HepG2 (cell line): ENCODE measurements around the gene GNAI2. TPM values are rescaled to one million over a fixed set of nuclear protein-coding genes. Genes with fewer than 3 reads are reported as not detected.

Source experiments
- CC2D1A ChIP-seq: sonication (generic); formaldehyde crosslinking; IDR thresholded peaks from 2 replicates; pipeline ENCODE4 v1.8.1; 2023; ENCODE audit warnings: mild to moderate bottlenecking, missing genetic modification reagents
- ELF4 ChIP-seq: sonication (generic); formaldehyde crosslinking; IDR thresholded peaks from 2 replicates; pipeline ENCODE4 v1.5.0; 2020; ENCODE audit warnings: missing genetic modification reagents, mild to moderate bottlenecking, moderate library complexity, borderline replicate concordance
- EP300 ChIP-seq, 3 experiments: sonication (generic) in 1 of 3; formaldehyde crosslinking in 1 of 3; IDR thresholded peaks; 2 replicates each; pipeline versions ENCODE4 v1.5.1 to v1.6.1; 2011 to 2020; ENCODE audit warnings: low read depth in 2 of 3, low read length in 2 of 3, borderline replicate concordance in 1 of 3, improper control_type of control experiment in 1 of 3, mild to moderate bottlenecking in 1 of 3, missing genetic modification reagents in 1 of 3, moderate library complexity in 1 of 3
- FOXA1 ChIP-seq, 2 experiments: fragments of 450-650 bp in 1 of 2; sonication (generic) in 1 of 2; formaldehyde crosslinking in 1 of 2; IDR thresholded peaks; 2 replicates each; pipeline versions ENCODE4 v1.4.0 to v1.6.1; 2016 to 2020; ENCODE audit warnings: missing genetic modification reagents in 1 of 2
- HDAC1 ChIP-seq: sonication (generic); formaldehyde crosslinking; IDR thresholded peaks from 2 replicates; pipeline ENCODE4 v1.5.1; 2020; ENCODE audit warnings: mild to moderate bottlenecking, missing genetic modification reagents
- HNF4G ChIP-seq, 2 experiments: sonication (generic) in 1 of 2; formaldehyde crosslinking in 1 of 2; IDR thresholded peaks; 2 replicates each; pipeline versions ENCODE4 v1.4.0 to v1.6.1; 2011 to 2020; ENCODE audit warnings: borderline replicate concordance in 2 of 2, low read depth in 2 of 2, mild to moderate bottlenecking in 2 of 2, low read length in 1 of 2, missing genetic modification reagents in 1 of 2, moderate library complexity in 1 of 2
- HNRNPH1 ChIP-seq: fragments of 200-400 bp; formaldehyde crosslinking; optimal IDR thresholded peaks from 2 replicates; pipeline ENCODE3; 2017; ENCODE audit warnings: mild to moderate bottlenecking, low read depth, low read length
- HNRNPUL1 ChIP-seq: fragments of 200-400 bp; formaldehyde crosslinking; IDR thresholded peaks from 2 replicates; pipeline ENCODE4 v1.6.1; 2017; ENCODE audit warnings: low read depth, mild to moderate bottlenecking, low read length, moderate library complexity
- KLF9 ChIP-seq: IDR thresholded peaks from 2 replicates; pipeline ENCODE4 v1.6.1; 2016; ENCODE audit warnings: low read depth
- NFATC3 ChIP-seq: sonication (generic); formaldehyde crosslinking; IDR thresholded peaks from 2 replicates; pipeline ENCODE4 v1.5.1; 2020; ENCODE audit warnings: mild to moderate bottlenecking, missing genetic modification reagents
- PRMT3 ChIP-seq: sonication (generic); formaldehyde crosslinking; IDR thresholded peaks from 2 replicates; pipeline ENCODE4 v1.8.1; 2022; ENCODE audit warnings: low read depth, mild to moderate bottlenecking, moderate library complexity, missing genetic modification reagents, borderline replicate concordance
- RAD21 ChIP-seq: fragments of 450-650 bp; formaldehyde crosslinking; IDR thresholded peaks from 2 replicates; pipeline ENCODE4 v1.5.0; 2020; ENCODE audit warnings: mild to moderate bottlenecking
- REST ChIP-seq, 2 experiments: IDR thresholded peaks; 2 replicates each; pipeline ENCODE4 v1.6.1; 2011 to 2012; ENCODE audit warnings: low read length in 2 of 2, borderline replicate concordance in 1 of 2, low read depth in 1 of 2, mild to moderate bottlenecking in 1 of 2, moderate library complexity in 1 of 2
- SATB2 ChIP-seq: sonication (generic); formaldehyde crosslinking; IDR thresholded peaks from 2 replicates; pipeline ENCODE4 v1.5.0; 2020; ENCODE audit warnings: missing genetic modification reagents
- SOX13 ChIP-seq, 3 experiments: fragments of 450-650 bp in 1 of 3; sonication (generic) in 1 of 3; formaldehyde crosslinking in 1 of 3; IDR thresholded peaks in 2 of 3; conservative IDR thresholded peaks in 1 of 3; 2 replicates each; pipeline versions ENCODE4 v1.5.0 to v1.6.1; 2016 to 2020; ENCODE audit warnings: antibody characterized with exemption in 1 of 3, mild to moderate bottlenecking in 1 of 3, missing compliant biosample characterization in 1 of 3, missing genetic modification reagents in 1 of 3, moderate library complexity in 1 of 3
- TBL1XR1 ChIP-seq: fragments of 150-350 bp; IDR thresholded peaks from 2 replicates; pipeline ENCODE4 v1.6.1; 2014; ENCODE audit warnings: borderline replicate concordance, low read length; ENCODE audit not compliant: partially characterized antibody
- TCF7L2 ChIP-seq: IDR thresholded peaks from 2 replicates; pipeline ENCODE4 v1.6.1; 2011; ENCODE audit warnings: mild to moderate bottlenecking, low read depth, low read length, moderate library complexity
- TFDP1 ChIP-seq: IDR thresholded peaks from 2 replicates; pipeline ENCODE4 v1.6.1; 2016; ENCODE audit warnings: missing compliant biosample characterization, missing genetic modification reagents, borderline replicate concordance
- THAP11 ChIP-seq: IDR thresholded peaks from 2 replicates; pipeline ENCODE4 v1.6.1; 2016; ENCODE audit warnings: missing biosample characterization, missing genetic modification reagents
- ZNF432 ChIP-seq: sonication (generic); formaldehyde crosslinking; IDR thresholded peaks from 2 replicates; pipeline ENCODE4 v1.5.0; 2020; ENCODE audit warnings: missing genetic modification reagents, mild to moderate bottlenecking, borderline replicate concordance
- ZNF44 ChIP-seq: sonication (generic); formaldehyde crosslinking; IDR thresholded peaks from 2 replicates; pipeline ENCODE4 v1.5.1; 2020; ENCODE audit warnings: mild to moderate bottlenecking, missing genetic modification reagents
- ZNF564 ChIP-seq: sonication (generic); formaldehyde crosslinking; IDR thresholded peaks from 2 replicates; pipeline ENCODE4 v1.8.1; 2023; ENCODE audit warnings: mild to moderate bottlenecking, missing genetic modification reagents
- polyA plus RNA-seq, 8 experiments: library from polyadenylated mRNA; depleted of rRNA in 3 of 8; stranded (reverse) in 7 of 8; unstranded in 1 of 8; fragments of >200 nt; fragmentation: Illumina TruSeq in 4 of 8; extraction: Trizol in 4 of 8; gene quantifications; 2 replicates each; pipeline versions ENCODE4 v1.2.1 to v1.2.3, GENCODE V29; 2011 to 2016; ENCODE audit warnings: low read depth in 4 of 8, missing spikeins in 1 of 8, mixed read lengths in 1 of 8; ENCODE audit not compliant: insufficient read depth in 1 of 8
- total RNA-seq, 5 experiments: library from RNA; depleted of rRNA; stranded (reverse); fragments of >200 nt; fragmentation: Illumina TruSeq; extraction: Trizol; gene quantifications; 2 replicates each; pipeline ENCODE4 v1.2.3, GENCODE V29; 2016; ENCODE audit warnings: low read depth in 1 of 5
- TF ChIP-seq, protein P1 (sequence below): sonication (generic); formaldehyde crosslinking; IDR thresholded peaks from 2 replicates; pipeline ENCODE4 v1.5.0; 2020; ENCODE audit warnings: missing genetic modification reagents, mild to moderate bottlenecking, borderline replicate concordance

GNAI2 gene
- total and polyA plus RNA-seq, 2 of the 13 experiments (the other 11 are each of a cell fraction or from before 2014, with no cell fraction given), result 51.1 to 66.2 TPM

DNA sequence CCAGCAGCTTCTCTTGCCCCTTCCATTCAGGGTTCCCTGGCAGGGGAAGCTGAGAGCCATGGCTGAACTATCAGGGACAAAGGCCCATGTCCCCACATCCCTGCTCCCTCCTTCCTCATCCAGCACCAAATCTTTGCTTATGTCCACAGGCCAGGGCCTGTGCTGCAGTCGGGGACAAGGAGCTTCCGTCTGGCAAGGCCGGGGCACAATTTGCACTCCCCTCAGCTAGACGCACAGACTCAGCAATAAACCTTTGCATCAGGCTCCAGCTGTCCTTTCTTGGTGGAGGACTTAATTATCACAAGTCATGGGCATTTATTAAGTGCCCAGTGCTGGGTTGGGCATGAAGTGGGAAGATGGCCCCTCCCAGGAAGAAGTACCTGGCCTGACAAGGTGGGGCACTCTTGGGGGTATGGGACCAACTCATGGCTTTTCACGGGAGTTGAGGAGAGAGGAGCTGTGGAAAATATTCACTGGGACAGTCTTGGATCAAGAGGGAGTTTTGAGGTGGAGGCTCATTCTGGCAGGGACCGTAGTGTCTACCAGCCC is 39.7 kb upstream of the GNAI2 start (continued):
- TF ChIP-seq PRMT3 (peak; percentile 16; the same call in 1 of the 2 replicates), ZNF564 (CRISPR knock-in tag) (0 out of 2 replicates have a peak, but pooled peaks have one; percentile 11), ZNF432 (CRISPR knock-in tag) (no peak), ZNF44 (CRISPR knock-in tag) (peak; percentile 68; the same call in 1 of the 2 replicates), FOXA1 (IDR thresholded peaks at IDR 0.05) (no peak), FOXA1 (CRISPR knock-in tag; IDR thresholded peaks at IDR 0.05) (no peak; the same call in 1 of the 2 replicates), TBL1XR1 (no peak), SOX13 (IDR thresholded peaks at IDR 0.05) (0 out of 2 replicates have a peak, but pooled peaks have one; percentile 7), SOX13 (CRISPR knock-in tag; conservative IDR thresholded peaks at IDR 0.05 in 1 of 2, IDR thresholded peaks at IDR 0.05 in 1 of 2) (no peak), ELF4 (CRISPR knock-in tag) (no peak), HNF4G (IDR thresholded peaks at IDR 0.05; ENCODE audit: borderline replicate concordance, low read depth, low read length) (0 out of 2 replicates have a peak, but pooled peaks have one; percentile 2), HNF4G (CRISPR knock-in tag; IDR thresholded peaks at IDR 0.05; ENCODE audit: borderline replicate concordance, low read depth) (no peak), CC2D1A (CRISPR knock-in tag) (0 out of 2 replicates have a peak, but pooled peaks have one; percentile 6), HNRNPUL1 (no peak), HNRNPH1 (no peak), NFATC3 (CRISPR knock-in tag) (no peak), THAP11 (CRISPR knock-in tag) (no peak), REST (IDR thresholded peaks at IDR 0.05; ENCODE audit: borderline replicate concordance in 1 of 2, low read depth in 1 of 2, low read length in 2 of 2) (no peak), EP300 (IDR thresholded peaks at IDR 0.05; ENCODE audit: low read depth in 2 of 2, low read length in 2 of 2) (no peak), EP300 (CRISPR knock-in tag; IDR thresholded peaks at IDR 0.05; ENCODE audit: borderline replicate concordance) (0 out of 2 replicates have a peak, but pooled peaks have one; percentile 1), TCF7L2 (no peak), RAD21 (CRISPR knock-in tag) (no peak), KLF9 (CRISPR knock-in tag) (no peak), SATB2 (CRISPR knock-in tag) (no peak), TFDP1 (CRISPR knock-in tag) (no peak), HDAC1 (CRISPR knock-in tag) (0 out of 2 replicates have a peak, but pooled peaks have one; percentile 13)
- TF ChIP-seq, protein P1, sequence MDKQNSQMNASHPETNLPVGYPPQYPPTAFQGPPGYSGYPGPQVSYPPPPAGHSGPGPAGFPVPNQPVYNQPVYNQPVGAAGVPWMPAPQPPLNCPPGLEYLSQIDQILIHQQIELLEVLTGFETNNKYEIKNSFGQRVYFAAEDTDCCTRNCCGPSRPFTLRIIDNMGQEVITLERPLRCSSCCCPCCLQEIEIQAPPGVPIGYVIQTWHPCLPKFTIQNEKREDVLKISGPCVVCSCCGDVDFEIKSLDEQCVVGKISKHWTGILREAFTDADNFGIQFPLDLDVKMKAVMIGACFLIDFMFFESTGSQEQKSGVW (CRISPR knock-in tag), result no peak
